Activated T-cell treated with anti-CD3 and anti-CD28 coated beads, Interleukin-2, amount 50 U/mL, for 48 hours (primary cell): ENCODE data around the gene UBAP1.
A peak's percentile ranks its signal among the peaks of the same experiment; 100 is the strongest.
"Not testable (repeated sequence)": the region's sequence is repeated elsewhere in the genome, so short reads cannot be mapped to it uniquely, and the experiment has no call there.

ENCODE experiments used
- DNase-seq, 2 experiments: peaks; one replicate each; pipeline ENCODE4 v3.0.0-alpha.2; 2020

UBAP1 gene

GRCh38 chr9:34179213-34180136 lies 632 bp downstream of the UBAP1 start:
- peak in 1 of 2 experiments; percentile 25 for DNase-seq

GRCh38 chr9:34185778-34186551 lies 7.1 kb downstream of the UBAP1 start:
- DNase-seq: peak in 1 of 2 experiments; percentile 15

- DNase-seq: no peak
These were observed 9.0 kb downstream of the UBAP1 start for GRCh38 chr9:34187891-34188240.

DNA sequence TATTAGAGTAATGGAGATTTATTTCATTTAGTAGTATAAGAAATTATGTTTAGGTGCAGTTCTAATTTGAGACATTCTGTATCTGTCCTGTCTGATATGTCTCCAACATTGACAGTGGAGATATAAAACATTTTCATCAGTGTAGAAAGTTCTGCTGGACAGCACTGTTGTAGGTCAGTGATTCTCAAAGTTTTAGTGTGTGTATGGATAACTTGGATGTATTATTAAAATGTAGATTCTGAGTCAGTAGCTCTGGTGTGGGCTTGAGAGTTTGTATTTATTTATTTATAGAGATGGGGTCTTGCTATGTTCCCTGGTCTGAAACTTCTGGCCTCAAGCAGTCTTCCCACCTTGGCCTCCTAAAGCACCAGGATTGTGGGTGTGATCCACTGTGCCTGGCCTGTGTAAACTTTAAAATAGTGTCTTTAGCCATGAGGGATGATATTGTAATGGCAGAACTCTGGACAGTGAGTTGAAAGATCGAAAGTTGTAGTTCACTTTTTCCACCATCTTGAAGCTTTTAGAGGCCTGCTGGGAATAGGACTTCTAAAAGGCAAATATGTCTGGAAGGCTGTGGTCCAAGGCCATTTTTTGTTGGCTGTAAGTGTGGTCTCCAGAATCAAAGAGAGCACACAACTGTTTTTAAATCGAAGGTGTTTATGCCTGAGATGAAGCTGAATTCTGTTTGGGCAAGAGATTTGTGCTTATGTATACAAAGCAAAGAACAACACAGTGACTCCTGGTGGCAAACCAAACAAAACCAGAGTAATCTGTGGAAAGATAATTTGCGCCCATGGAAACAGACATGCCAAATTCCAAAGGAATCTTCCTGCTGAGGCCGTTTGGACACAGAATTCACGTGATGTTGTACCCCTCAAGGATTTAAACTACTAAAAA lies 12.4 kb downstream of the UBAP1 start:
- peak in 1 of 2 experiments; percentile 1 for DNase-seq

DNA sequence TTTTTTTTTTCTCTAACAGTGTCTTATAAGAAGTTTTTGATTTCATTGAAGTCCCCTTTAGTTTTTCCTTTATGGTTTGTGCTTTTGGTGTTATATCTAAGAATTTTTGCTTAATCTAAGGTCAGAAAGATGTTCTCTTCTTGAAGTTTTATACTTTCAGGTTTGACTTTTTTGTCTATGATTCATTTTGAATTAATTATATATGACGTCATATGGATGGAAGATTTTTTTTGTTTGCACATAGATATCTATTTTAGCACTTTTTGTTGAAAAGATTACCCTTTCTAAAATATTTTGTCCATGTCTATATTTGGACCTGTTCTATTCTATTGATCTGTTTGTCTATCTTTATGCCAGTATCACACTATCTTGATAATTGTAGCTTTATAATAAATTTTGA lies 16.3 kb downstream of the UBAP1 start:
- no peak for DNase-seq

GRCh38 chr9:34197286-34197685 lies 18.4 kb downstream of the UBAP1 start:
- not testable (repeated sequence) for DNase-seq

GRCh38 chr9:34197756-34198711 lies 19.2 kb downstream of the UBAP1 start:
- no peak for DNase-seq

DNA sequence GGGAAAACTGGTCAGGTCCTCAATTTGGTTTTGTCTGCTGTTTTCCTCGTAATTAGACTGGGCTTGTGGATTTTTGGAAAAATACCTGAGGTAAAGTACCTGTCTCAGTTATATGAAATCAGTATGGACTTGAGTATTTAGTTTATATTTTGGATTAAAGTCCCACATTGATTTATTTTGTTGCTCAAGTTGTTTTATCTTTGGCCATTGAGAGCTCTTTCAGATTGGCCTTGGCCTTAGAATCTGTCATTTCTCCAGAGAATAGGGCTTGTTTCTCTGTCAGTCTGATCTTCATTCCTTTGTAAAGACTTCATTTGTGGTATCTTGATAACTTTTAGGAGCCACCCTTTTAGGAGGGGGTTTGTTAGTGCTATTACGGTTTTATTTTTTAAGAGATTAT lies 21.2 kb downstream of the UBAP1 start:
- no peak for DNase-seq

- DNase-seq: no peak
These were observed 24.6 kb downstream of the UBAP1 start for GRCh38 chr9:34203275-34203991.

- no peak for DNase-seq
These were observed 25.3 kb downstream of the UBAP1 start for GRCh38 chr9:34203992-34204635.

DNA sequence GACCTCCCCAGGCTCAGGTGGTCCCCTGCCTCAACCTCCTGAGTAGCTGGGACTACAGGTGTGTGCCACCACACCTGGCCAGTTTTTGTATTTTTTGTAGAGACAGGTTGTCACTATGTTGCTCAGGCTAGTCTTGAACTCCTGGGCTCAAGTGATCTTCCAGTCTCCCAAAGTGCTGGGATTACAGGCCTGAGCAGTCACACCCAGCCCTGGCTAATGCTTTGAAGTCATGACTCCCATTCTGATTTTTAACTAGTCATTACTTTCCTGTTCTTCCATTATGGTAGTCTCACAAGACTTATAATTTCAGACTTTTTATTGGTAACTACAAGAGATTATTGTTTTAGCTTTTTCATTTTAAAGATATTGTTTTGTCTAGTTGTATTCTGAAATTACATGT lies 26.3 kb downstream of the UBAP1 start:
- DNase-seq: no peak

DNA sequence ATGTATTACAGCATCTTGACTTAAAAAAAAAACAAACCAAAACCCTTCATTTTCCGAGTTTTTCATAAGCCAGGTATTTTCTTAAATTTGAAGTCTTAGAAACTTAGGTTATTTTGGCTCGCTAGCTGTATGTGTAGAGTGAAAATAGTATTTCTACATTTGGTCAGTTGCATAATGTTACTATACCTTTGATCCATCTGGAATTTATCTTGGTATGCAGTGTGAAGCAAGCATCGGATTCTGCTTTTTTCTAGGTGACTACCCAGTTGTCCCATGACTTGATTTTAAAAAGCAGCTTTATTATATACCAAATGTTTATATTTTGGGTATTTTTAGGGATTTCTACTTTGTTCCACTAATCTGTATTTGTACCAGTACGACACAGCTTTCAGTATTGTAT lies 27.7 kb downstream of the UBAP1 start:
- DNase-seq: no peak

DNA sequence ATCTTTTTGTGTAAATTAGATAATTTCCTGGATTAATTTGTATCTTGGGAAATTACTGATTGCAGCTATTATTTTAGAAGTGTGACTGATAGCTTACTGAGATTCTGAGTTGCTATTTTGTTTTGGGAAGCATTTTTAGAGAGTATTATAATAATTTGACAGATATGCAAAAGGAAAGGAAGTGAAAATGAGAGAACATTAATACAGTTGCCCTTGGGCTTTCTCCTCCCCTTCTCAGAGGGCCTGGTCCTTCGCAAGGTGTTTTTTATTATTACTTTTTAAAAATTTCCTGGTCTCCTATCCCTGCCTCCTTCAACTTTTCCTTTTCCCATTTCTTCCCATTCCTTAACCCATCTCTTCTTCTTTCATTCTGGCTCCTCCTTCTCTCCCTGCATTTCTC lies 32.6 kb downstream of the UBAP1 start:
- DNase-seq: no peak

GRCh38 chr9:34214354-34215000 lies 35.6 kb downstream of the UBAP1 start:
- DNase-seq: not testable (repeated sequence)

DNA sequence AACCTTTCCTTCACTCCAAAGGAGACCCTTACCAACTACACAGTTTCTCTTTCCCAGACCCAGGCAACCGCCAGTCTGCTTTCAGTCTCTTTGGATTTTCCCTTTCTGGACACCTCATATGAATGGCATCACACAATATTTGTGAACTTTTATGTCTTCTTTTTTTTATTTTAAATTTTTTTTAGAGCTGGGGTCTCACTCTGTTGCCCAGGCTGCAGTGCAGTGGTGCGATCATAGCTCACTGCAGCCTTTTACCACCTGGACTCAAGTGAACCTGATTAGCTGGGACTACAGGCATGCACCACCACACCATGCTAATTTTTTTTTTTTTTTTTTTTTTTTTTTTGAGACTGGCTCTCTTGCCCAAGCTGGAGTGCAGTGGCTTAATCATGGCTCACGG lies 37.5 kb downstream of the UBAP1 start:
- DNase-seq: no peak

GRCh38 chr9:34217015-34217414 lies 38.2 kb downstream of the UBAP1 start:
- not testable (repeated sequence) for DNase-seq

GRCh38 chr9:34218446-34218845 lies 39.6 kb downstream of the UBAP1 start:
- no peak for DNase-seq

- no peak for DNase-seq
These were observed 40.6 kb downstream of the UBAP1 start for GRCh38 chr9:34219421-34219820.

DNA sequence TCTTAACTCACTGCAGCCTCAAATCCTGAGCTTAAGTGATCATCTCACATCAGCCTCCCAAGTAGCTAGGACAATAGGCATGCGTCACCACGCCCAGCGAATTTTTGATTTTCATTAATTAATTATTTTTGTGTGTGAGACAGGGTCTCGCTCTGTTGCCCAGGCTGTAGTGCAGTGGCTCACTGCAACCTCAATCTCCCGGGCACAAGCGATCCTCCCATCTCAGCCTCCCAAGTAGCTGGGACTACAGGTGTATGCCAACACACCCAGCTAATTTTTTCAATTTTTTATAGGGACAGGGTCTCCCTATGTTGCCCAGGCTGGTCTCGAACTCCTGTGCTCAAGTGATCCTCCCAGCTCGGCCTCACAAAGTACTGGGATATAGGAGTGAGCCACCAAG lies 41.4 kb downstream of the UBAP1 start:
- no peak for DNase-seq

DNA sequence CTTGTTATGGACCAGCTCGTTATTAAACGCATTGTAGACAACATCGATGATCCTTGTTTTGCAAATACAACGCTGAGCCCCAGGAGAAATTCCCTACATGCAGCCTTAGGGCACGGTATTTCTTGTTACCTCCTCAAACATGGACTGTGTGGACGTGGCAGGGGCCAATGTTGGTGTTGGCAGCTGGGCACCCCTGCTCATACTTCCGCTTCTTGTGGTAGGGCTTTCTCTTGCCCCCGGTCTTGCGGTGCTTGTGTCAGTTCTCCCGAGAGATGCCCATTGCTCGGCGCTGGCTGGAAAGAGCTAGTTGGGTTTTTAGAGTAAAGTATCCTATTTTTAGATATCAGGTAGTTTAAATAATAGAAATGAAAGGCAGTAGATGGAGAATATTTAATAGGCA lies 45.5 kb downstream of the UBAP1 start:
- DNase-seq: no peak
